DND-41 (cell line): ENCODE results near the gene HMCN1.

Experiments used
- EZH2 ChIP-seq: IDR thresholded peaks from 3 replicates; pipeline ENCODE4 v1.6.1; 2012; ENCODE audit warnings: borderline replicate concordance, low read depth, mild to moderate bottlenecking, moderate library complexity, low read length, inconsistent platforms; ENCODE audit not compliant: severe bottlenecking
- TF ChIP-seq, protein P1 (sequence below): IDR thresholded peaks from 2 replicates; pipeline ENCODE4 v1.5.1; 2012; ENCODE audit warnings: borderline replicate concordance, low read length, moderate library complexity, mild to moderate bottlenecking; ENCODE audit not compliant: poor library complexity, severe bottlenecking; ENCODE audit errors: extremely low read depth

DNA sequence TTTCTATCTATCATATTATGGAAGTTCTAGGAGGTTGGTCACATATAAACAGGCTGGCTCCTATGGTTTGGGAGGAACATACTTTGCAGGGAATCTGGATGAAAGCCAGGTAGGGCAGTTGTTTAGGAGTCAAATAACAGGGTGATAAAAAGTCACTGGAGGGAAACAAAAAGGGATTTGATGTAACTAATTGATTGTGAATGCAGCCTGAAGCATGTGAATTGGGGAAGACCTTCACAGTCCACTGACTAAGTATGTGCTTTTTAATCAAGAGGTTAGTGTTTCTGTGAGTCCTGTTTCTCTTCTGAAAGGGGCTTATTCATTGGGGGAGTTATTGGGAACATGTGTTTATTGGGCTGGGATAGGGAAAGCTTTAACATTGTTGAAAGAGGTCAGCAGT, 41.3 kb downstream of the HMCN1 start:
- TF ChIP-seq, protein P1, sequence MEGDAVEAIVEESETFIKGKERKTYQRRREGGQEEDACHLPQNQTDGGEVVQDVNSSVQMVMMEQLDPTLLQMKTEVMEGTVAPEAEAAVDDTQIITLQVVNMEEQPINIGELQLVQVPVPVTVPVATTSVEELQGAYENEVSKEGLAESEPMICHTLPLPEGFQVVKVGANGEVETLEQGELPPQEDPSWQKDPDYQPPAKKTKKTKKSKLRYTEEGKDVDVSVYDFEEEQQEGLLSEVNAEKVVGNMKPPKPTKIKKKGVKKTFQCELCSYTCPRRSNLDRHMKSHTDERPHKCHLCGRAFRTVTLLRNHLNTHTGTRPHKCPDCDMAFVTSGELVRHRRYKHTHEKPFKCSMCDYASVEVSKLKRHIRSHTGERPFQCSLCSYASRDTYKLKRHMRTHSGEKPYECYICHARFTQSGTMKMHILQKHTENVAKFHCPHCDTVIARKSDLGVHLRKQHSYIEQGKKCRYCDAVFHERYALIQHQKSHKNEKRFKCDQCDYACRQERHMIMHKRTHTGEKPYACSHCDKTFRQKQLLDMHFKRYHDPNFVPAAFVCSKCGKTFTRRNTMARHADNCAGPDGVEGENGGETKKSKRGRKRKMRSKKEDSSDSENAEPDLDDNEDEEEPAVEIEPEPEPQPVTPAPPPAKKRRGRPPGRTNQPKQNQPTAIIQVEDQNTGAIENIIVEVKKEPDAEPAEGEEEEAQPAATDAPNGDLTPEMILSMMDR = no peak
- no peak for TF ChIP-seq EZH2
